ENCODE measurements around the gene TIMP3. TPM values are rescaled to one million over a fixed set of nuclear protein-coding genes. Genes with fewer than 3 reads are reported as not detected.

TIMP3 gene
- total RNA-seq, 2 donors from 2014 or later = 6.3 to 17.1 TPM

DNA sequence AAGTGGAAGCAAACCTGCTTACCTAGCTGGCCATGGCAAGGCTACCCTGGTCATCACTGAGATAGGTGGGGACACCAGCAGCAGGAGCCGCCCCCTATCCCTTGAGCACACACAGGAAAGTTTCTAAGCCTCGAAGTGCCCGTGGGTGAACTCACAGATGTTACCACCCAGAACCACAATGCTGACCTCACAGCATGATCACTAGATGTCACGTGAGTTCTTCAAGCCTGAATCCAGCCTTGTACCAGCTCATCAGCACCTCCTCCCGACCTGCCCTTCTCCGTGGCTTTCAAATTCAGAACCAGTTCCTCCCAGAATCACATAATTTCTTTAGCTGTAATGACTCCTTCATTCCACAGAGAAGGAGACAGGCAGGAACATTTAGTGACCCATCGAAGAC lies 24.7 kb upstream of the TIMP3 start:
- H3K27me3 Mint-ChIP-seq (ENCODE audit: insufficient read depth) = peaks cover 9% of the 10 kb centered on the region

DNA sequence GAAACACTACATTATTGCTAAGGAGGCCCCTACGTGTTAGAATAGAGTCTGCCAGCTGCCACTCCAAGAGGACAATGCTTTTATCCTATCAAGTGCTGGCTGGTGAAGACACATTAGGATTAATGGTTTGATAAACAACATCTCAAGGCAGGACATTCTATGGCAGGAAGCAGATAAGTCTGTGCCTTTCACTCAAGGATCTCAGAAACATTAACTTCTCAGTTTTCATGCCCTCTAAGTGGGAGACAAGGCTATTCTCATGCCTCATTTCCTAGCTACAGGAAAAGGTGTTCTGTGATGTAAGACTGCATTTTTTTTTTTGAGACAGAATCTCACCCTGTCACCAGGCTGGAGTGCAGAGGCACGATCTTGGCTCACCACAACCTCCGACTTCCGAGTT lies 23.5 kb upstream of the TIMP3 start:
- peaks cover 9% of the 10 kb centered on the region for H3K27me3 Mint-ChIP-seq (ENCODE audit: insufficient read depth)
- 85 to 90% methylated on average over 4 of the region's 4 CpGs for WGBS, 2 experiments (ENCODE audit: insufficient coverage in 1 of 2, insufficient read length in 1 of 2)
- no peak for DNase-seq
- H3K4me3 ChIP-seq (ENCODE audit: low read length) = no peak overlapping the region
- no peaks in the 10 kb centered on the region for H3K27me3 ChIP-seq (ENCODE audit: control insufficient read depth, insufficient read depth, low read length, poor library complexity, severe bottlenecking)
- peaks cover 7% of the 10 kb centered on the region for H3K9me3 ChIP-seq (ENCODE audit: control insufficient read depth, low read length)
- no peaks in the 10 kb centered on the region for H3K9me3 Mint-ChIP-seq
- H3K4me3 Mint-ChIP-seq = no peak overlapping the region
- H3K4me1 Mint-ChIP-seq = peaks cover 24% of the 10 kb centered on the region
- no peak overlapping the region for H3K27ac Mint-ChIP-seq
- no peak for TF ChIP-seq CTCF (conservative IDR thresholded peaks at IDR 0.05)
- no peaks in the 10 kb centered on the region for H3K36me3 Mint-ChIP-seq (ENCODE audit: low read depth)
- H3K27ac ChIP-seq (ENCODE audit: low read depth, low read length) = no peak overlapping the region
- no peaks in the 10 kb centered on the region for H3K36me3 ChIP-seq (ENCODE audit: control insufficient read depth, insufficient read depth, low read length)
- H3K9ac ChIP-seq (ENCODE audit: extremely low read depth, low read length, poor library complexity, severe bottlenecking) = no peak overlapping the region
- H3K4me1 ChIP-seq (ENCODE audit: control insufficient read depth, insufficient read depth, low read length) = peaks cover 16% of the 10 kb centered on the region

More for the DNA sequence above, 24.7 kb upstream of the TIMP3 start:
- Histone ChIP-seq H3K27ac (ENCODE audit: low read depth, low read length) (no peak overlapping the region), H3K9me3 (ENCODE audit: control insufficient read depth, low read length) (peaks cover 7% of the 10 kb centered on the region), H3K4me3 (ENCODE audit: low read length) (no peak overlapping the region), H3K27me3 (ENCODE audit: control insufficient read depth, insufficient read depth, low read length, poor library complexity, severe bottlenecking) (no peaks in the 10 kb centered on the region), H3K4me1 (ENCODE audit: control insufficient read depth, insufficient read depth, low read length) (peaks cover 16% of the 10 kb centered on the region), H3K9ac (ENCODE audit: extremely low read depth, low read length, poor library complexity, severe bottlenecking) (no peak overlapping the region), H3K36me3 (ENCODE audit: control insufficient read depth, insufficient read depth, low read length) (no peaks in the 10 kb centered on the region)
- TF ChIP-seq CTCF (conservative IDR thresholded peaks at IDR 0.05) = no peak
- no peak overlapping the region for H3K4me3 Mint-ChIP-seq
- WGBS, 2 experiments (ENCODE audit: insufficient coverage in 1 of 2, insufficient read length in 1 of 2) = 92 to 96% methylated on average over 4 to 6 of the region's 7 CpGs
- DNase-seq = no peak
- no peaks in the 10 kb centered on the region for H3K36me3 Mint-ChIP-seq (ENCODE audit: low read depth)
- no peak overlapping the region for H3K27ac Mint-ChIP-seq
- peaks cover 24% of the 10 kb centered on the region for H3K4me1 Mint-ChIP-seq
- no peaks in the 10 kb centered on the region for H3K9me3 Mint-ChIP-seq

GRCh38 chr22:32780726-32781310 lies 20.7 kb upstream of the TIMP3 start:
- Histone ChIP-seq H3K9ac (ENCODE audit: extremely low read depth, low read length, poor library complexity, severe bottlenecking) (no peak overlapping the region), H3K4me3 (ENCODE audit: low read length) (no peak overlapping the region), H3K4me1 (ENCODE audit: control insufficient read depth, insufficient read depth, low read length) (peaks cover 16% of the 10 kb centered on the region), H3K9me3 (ENCODE audit: control insufficient read depth, low read length) (no peaks in the 10 kb centered on the region), H3K27ac (ENCODE audit: low read depth, low read length) (no peak overlapping the region), H3K36me3 (ENCODE audit: control insufficient read depth, insufficient read depth, low read length) (no peaks in the 10 kb centered on the region), H3K27me3 (ENCODE audit: control insufficient read depth, insufficient read depth, low read length, poor library complexity, severe bottlenecking) (no peaks in the 10 kb centered on the region)
- H3K4me1 Mint-ChIP-seq = peaks cover 21% of the 10 kb centered on the region
- no peak overlapping the region for H3K4me3 Mint-ChIP-seq
- no peak for DNase-seq
- peaks cover 1% of the 10 kb centered on the region for H3K27me3 Mint-ChIP-seq (ENCODE audit: insufficient read depth)
- H3K27ac Mint-ChIP-seq = no peak overlapping the region
- no peaks in the 10 kb centered on the region for H3K36me3 Mint-ChIP-seq (ENCODE audit: low read depth)
- 89 to 97% methylated on average over 1 to 2 of the region's 2 CpGs for WGBS, 2 experiments (ENCODE audit: insufficient coverage in 1 of 2, insufficient read length in 1 of 2)
- no peaks in the 10 kb centered on the region for H3K9me3 Mint-ChIP-seq
- no peak for TF ChIP-seq CTCF (conservative IDR thresholded peaks at IDR 0.05)
